ENCODE measurements around the gene CEP126.
"Not testable (repeated sequence)": the region's sequence is repeated elsewhere in the genome, so short reads cannot be mapped to it uniquely, and the experiment has no call there.

The CEP126 gene

GRCh38 chr11:101929294-101929915 is 14.6 kb downstream of the CEP126 start:
- DNase-seq (ENCODE audit: low read depth, low spot score) = no peak

- DNase-seq (ENCODE audit: low read depth, low spot score) = no peak
These were observed 16.9 kb downstream of the CEP126 start for GRCh38 chr11:101931692-101932091.

- no peak for DNase-seq (ENCODE audit: low read depth, low spot score)
These were observed 26.2 kb downstream of the CEP126 start for GRCh38 chr11:101940901-101941520.

- DNase-seq (ENCODE audit: low read depth, low spot score) = no peak
These were observed 30.1 kb downstream of the CEP126 start for GRCh38 chr11:101944923-101945322.

GRCh38 chr11:101945448-101945847 is 30.6 kb downstream of the CEP126 start:
- no peak for DNase-seq (ENCODE audit: low read depth, low spot score)

- no peak for DNase-seq (ENCODE audit: low read depth, low spot score)
These were observed 34.9 kb downstream of the CEP126 start for GRCh38 chr11:101949680-101950220.

- DNase-seq (ENCODE audit: low read depth, low spot score) = no peak
These were observed 40.5 kb downstream of the CEP126 start for GRCh38 chr11:101955278-101955677.

DNA sequence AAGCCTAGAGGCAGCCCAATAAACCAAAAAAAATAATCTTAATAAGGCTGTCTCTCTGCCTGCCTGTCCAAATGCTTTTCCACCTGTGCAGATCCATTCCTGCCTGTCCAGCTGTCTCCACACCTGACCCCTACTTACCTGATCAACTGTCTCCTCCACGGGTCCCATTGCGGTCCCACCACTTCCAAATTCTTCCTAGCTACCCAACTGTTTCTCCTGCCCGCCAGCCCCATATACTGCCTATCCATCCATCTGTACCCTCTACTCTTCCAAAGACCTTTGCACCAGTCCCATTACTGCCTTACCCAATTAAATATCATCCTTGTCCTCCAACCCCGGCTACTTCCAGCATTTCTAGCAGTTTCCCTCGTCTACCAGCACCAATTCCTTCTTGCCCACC is 40.9 kb downstream of the CEP126 start:
- no peak for DNase-seq (ENCODE audit: low read depth, low spot score)

- DNase-seq (ENCODE audit: low read depth, low spot score) = no peak
These were observed 45.4 kb downstream of the CEP126 start for GRCh38 chr11:101960231-101960630.

DNA sequence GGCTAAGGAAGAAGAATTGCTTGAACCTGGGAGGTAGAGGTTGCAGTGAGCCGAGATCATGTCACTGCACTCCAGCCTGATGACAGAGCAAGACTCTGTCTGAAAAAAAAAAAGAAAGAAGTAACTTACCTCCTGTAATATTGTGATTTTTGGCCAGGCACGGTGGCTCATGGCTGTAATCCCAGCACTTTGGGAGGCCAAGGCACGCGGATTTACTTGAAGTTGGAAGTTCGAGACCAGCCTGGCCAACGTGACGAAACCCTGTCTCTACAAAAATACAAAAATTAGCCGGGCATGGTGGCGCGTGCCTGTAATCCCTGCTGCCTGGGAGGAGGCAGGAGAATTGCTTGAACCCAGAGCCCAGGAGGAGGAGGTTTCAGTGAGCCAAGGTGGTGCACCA is 49.4 kb downstream of the CEP126 start:
- not testable (repeated sequence) for DNase-seq (ENCODE audit: low read depth, low spot score)

DNA sequence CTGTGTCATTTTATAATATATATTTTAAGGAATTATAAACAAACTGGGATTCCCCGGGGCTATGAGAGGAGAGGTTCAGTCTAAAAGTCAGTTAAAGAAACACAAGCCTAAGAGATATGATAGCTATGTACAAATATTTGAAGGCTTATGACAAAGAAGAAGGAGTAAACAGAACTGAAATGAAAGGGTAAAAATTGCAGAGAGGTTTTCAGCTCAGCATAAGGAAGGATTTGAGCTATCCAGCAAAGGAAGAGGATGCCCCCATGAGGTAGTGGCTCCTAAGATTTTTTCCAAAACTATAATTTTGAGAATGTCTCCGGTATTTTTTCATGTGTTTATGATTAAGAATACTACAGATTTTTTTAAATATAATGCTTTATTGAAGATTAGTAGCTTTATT is 59.4 kb downstream of the CEP126 start:
- no peak for DNase-seq (ENCODE audit: low read depth, low spot score)

- DNase-seq (ENCODE audit: low read depth, low spot score) = no peak
These were observed 60.0 kb downstream of the CEP126 start for GRCh38 chr11:101974771-101975170.

GRCh38 chr11:101975734-101976133 is 60.9 kb downstream of the CEP126 start:
- no peak for DNase-seq (ENCODE audit: low read depth, low spot score)

GRCh38 chr11:101987370-101987769 is 72.6 kb downstream of the CEP126 start:
- DNase-seq (ENCODE audit: low read depth, low spot score) = no peak

GRCh38 chr11:101993172-101993571 is 78.4 kb downstream of the CEP126 start:
- no peak for DNase-seq (ENCODE audit: low read depth, low spot score)

GRCh38 chr11:101994052-101994469 is 79.3 kb downstream of the CEP126 start:
- not testable (repeated sequence) for DNase-seq (ENCODE audit: low read depth, low spot score)

GRCh38 chr11:101996111-101996510 is 81.3 kb downstream of the CEP126 start:
- no peak for DNase-seq (ENCODE audit: low read depth, low spot score)

GRCh38 chr11:102001657-102002338 is 87.0 kb downstream of the CEP126 start:
- no peak for DNase-seq (ENCODE audit: low read depth, low spot score)

GRCh38 chr11:102004220-102004619 is 89.4 kb downstream of the CEP126 start:
- DNase-seq (ENCODE audit: low read depth, low spot score) = no peak

DNA sequence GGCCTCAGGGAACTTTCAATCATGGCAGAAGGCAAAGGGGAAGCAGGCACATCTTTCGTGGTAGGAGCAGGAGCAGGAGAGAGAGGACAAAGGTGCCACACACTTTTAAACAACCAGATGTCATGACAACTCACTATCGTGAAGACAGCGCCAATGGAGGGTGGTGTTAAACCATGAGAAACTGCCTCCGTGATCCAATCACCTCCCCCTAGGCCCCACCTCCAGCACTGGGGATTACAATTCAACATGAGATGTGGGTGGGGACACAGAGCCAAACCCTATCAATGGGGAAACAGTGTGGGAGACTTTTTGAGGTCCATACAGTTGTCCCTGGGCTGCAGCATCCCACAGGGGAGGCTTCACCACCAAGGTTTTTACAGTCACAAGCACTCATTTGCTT is 90.5 kb downstream of the CEP126 start:
- no peak for DNase-seq (ENCODE audit: low read depth, low spot score)

DNA sequence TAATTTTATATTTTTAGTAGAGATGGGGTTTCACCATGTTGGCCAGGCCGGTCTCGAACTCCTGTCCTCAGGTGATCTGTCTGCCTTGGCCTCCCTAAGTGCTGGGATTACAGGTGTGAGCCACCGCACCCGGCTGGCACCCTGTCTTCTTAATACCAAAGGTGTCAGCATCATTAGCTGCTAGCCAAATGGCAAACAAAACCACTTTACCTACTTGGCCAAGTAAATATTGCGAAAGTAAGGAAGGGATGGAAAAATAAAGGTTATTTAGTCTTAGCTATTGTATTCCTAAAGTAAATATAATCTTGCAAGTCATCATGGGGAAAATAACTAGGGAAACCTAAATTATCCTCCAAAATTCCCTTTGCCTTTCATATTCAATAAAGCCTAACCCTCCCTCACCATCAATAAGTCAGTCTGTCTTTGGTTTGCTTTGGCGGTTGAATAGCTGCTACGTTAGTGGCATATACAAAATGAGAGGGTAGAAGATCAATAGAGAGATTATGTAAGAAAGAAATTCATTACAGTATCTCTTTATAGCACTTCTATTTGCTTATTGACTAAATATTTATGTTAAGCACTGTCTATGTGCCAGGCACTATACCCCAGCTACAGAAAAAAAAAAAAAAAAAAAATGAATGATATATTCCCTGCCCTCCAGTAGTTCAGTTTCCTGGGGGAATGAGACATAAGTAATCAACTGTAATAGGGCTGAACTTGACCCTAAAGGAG is 92.2 kb downstream of the CEP126 start:
- no peak for DNase-seq (ENCODE audit: low read depth, low spot score)

Measured in activated naive CD8-positive, alpha-beta T cell treated with anti-CD3 and anti-CD28 coated beads, Interleukin-2, amount 50 U/mL, for 16 hours (primary cell).